ENCODE data around the gene CALHM2. TPM values are rescaled to one million over a fixed set of nuclear protein-coding genes. Genes with fewer than 3 reads are reported as not detected.

CALHM2 gene
- total and polyA plus RNA-seq, 4 donors = 1.6 to 5.0 (median 3.2) TPM

DNA sequence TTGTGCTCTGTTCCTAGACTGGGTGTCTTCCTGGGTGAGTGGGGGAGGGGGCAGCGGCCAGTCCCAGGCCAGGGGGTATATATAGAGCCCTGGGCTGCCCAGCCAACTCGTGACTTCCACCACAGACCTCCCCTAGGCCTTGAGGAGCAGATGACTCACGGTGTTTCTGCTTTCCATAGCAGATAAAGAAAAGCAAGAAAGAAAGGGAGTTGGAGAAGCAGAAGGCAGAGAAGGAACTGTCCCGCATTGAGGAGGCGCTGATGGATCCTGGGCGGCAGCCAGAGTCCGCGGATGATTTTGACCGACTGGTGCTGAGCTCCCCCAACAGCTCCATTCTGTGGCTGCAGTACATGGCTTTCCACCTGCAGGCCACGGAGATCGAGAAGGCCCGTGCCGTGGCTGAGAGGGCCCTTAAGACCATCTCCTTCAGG is 10.1 kb downstream of the CALHM2 start:
- WGBS = 92% methylated on average over 13 of the region's 13 CpGs
- Histone ChIP-seq H3K9me3 (ENCODE audit: control insufficient read depth in 4 of 4, low read length in 3 of 4) (no peaks in the 10 kb centered on the region), H3K27ac (ENCODE audit: low read depth in 1 of 2, low read length in 2 of 2) (no peak overlapping the region), H3K36me3 (ENCODE audit: control insufficient read depth in 4 of 4, insufficient read depth in 3 of 4, low read depth in 1 of 4, low read length in 3 of 4) (peaks cover 9 to 89% (median 54%) of the 10 kb centered on the region in 4 donors), H3K4me3 (ENCODE audit: low read depth in 1 of 3, low read length in 3 of 3) (no peak overlapping the region), H3K27me3 (ENCODE audit: control insufficient read depth in 4 of 4, insufficient read depth in 4 of 4, low read length in 3 of 4) (no peaks in the 10 kb centered on the region), H3K9ac (ENCODE audit: low read depth in 1 of 2, low read length in 2 of 2) (no peak overlapping the region), H3K4me1 (ENCODE audit: control insufficient read depth in 4 of 4, insufficient read depth in 4 of 4, low read length in 3 of 4) (no peaks in the 10 kb centered on the region)
- TF ChIP-seq, protein P1, sequence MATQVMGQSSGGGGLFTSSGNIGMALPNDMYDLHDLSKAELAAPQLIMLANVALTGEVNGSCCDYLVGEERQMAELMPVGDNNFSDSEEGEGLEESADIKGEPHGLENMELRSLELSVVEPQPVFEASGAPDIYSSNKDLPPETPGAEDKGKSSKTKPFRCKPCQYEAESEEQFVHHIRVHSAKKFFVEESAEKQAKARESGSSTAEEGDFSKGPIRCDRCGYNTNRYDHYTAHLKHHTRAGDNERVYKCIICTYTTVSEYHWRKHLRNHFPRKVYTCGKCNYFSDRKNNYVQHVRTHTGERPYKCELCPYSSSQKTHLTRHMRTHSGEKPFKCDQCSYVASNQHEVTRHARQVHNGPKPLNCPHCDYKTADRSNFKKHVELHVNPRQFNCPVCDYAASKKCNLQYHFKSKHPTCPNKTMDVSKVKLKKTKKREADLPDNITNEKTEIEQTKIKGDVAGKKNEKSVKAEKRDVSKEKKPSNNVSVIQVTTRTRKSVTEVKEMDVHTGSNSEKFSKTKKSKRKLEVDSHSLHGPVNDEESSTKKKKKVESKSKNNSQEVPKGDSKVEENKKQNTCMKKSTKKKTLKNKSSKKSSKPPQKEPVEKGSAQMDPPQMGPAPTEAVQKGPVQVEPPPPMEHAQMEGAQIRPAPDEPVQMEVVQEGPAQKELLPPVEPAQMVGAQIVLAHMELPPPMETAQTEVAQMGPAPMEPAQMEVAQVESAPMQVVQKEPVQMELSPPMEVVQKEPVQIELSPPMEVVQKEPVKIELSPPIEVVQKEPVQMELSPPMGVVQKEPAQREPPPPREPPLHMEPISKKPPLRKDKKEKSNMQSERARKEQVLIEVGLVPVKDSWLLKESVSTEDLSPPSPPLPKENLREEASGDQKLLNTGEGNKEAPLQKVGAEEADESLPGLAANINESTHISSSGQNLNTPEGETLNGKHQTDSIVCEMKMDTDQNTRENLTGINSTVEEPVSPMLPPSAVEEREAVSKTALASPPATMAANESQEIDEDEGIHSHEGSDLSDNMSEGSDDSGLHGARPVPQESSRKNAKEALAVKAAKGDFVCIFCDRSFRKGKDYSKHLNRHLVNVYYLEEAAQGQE (IDR thresholded peaks at IDR 0.05) = no peak
- TF ChIP-seq YY1 (IDR thresholded peaks at IDR 0.05) (no peak), GABPA (IDR thresholded peaks at IDR 0.05 in 1 of 2, conservative IDR thresholded peaks at IDR 0.05 in 1 of 2) (no peak), FOXA1 (IDR thresholded peaks at IDR 0.05) (no peak), TAF1 (conservative IDR thresholded peaks at IDR 0.05) (no peak), FOXA2 (IDR thresholded peaks at IDR 0.05) (no peak), RXRA (IDR thresholded peaks at IDR 0.05) (no peak), RAD21 (IDR thresholded peaks at IDR 0.05) (no peak), SP1 (IDR thresholded peaks at IDR 0.05) (no peak), HNF4G (IDR thresholded peaks at IDR 0.05) (no peak), JUND (IDR thresholded peaks at IDR 0.05) (no peak), HNF4A (conservative IDR thresholded peaks at IDR 0.05) (no peak), EGR1 (IDR thresholded peaks at IDR 0.05; ENCODE audit: low read depth in 2 of 2) (no peak), NR2F2 (IDR thresholded peaks at IDR 0.05) (no peak)
- TF ChIP-seq, protein P2, sequence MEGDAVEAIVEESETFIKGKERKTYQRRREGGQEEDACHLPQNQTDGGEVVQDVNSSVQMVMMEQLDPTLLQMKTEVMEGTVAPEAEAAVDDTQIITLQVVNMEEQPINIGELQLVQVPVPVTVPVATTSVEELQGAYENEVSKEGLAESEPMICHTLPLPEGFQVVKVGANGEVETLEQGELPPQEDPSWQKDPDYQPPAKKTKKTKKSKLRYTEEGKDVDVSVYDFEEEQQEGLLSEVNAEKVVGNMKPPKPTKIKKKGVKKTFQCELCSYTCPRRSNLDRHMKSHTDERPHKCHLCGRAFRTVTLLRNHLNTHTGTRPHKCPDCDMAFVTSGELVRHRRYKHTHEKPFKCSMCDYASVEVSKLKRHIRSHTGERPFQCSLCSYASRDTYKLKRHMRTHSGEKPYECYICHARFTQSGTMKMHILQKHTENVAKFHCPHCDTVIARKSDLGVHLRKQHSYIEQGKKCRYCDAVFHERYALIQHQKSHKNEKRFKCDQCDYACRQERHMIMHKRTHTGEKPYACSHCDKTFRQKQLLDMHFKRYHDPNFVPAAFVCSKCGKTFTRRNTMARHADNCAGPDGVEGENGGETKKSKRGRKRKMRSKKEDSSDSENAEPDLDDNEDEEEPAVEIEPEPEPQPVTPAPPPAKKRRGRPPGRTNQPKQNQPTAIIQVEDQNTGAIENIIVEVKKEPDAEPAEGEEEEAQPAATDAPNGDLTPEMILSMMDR (IDR thresholded peaks at IDR 0.05; ENCODE audit: low read depth, low read length, missing input control) = no peak
- TF ChIP-seq, protein P3, sequence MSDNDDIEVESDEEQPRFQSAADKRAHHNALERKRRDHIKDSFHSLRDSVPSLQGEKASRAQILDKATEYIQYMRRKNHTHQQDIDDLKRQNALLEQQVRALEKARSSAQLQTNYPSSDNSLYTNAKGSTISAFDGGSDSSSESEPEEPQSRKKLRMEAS (IDR thresholded peaks at IDR 0.05) = no peak
- TF ChIP-seq, protein P4, sequence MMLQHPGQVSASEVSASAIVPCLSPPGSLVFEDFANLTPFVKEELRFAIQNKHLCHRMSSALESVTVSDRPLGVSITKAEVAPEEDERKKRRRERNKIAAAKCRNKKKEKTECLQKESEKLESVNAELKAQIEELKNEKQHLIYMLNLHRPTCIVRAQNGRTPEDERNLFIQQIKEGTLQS (IDR thresholded peaks at IDR 0.05) = no peak
- TF ChIP-seq, protein P5, sequence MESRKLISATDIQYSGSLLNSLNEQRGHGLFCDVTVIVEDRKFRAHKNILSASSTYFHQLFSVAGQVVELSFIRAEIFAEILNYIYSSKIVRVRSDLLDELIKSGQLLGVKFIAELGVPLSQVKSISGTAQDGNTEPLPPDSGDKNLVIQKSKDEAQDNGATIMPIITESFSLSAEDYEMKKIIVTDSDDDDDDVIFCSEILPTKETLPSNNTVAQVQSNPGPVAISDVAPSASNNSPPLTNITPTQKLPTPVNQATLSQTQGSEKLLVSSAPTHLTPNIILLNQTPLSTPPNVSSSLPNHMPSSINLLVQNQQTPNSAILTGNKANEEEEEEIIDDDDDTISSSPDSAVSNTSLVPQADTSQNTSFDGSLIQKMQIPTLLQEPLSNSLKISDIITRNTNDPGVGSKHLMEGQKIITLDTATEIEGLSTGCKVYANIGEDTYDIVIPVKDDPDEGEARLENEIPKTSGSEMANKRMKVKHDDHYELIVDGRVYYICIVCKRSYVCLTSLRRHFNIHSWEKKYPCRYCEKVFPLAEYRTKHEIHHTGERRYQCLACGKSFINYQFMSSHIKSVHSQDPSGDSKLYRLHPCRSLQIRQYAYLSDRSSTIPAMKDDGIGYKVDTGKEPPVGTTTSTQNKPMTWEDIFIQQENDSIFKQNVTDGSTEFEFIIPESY (IDR thresholded peaks at IDR 0.05) = no peak
- no peak for DNase-seq (ENCODE audit: low spot score)
